ENCODE results near the gene SKI.
"Not testable (repeated sequence)": the region's sequence is repeated elsewhere in the genome, so short reads cannot be mapped to it uniquely, and the experiment has no call there.

SKI gene

DNA sequence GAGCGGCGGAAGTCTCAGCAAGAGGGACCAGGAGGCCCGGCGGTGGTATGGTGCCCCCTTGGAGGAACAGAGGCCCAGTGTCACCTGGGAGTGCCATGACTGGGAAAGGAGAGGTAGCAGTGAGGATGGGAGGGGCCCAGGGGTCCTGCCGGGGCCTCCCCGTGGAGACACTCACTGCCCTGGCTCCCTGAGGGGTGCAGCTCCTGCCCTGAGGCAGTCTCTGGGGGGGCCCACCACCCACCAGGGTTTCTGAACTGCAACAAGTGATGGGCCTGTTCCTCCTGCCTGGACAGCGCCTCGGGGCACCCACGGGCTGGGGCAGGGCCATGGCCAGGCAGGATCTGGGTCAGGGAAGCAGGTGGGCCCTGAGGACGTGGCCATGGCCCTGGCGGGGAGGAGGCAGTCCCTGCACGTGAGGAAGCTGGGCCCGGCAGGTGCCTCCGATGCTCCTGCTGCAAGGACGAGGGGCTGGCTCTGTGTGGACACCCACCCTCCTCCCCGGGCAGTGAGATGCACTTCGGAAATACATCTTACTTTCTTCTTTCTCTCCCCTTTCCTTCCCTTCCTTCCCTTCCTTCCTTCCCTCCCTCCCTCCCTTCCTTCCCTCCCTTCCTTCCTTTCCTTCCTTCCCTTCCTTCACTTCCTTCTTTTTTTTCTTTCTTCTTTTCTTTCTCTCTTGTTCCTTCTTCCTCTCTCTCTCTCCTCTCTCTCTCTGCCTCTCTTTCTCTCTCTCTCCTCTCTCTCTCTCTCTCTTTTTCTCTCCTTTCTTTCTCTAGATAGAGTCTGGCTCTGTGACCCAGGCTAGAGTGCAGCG is 96.6 kb downstream of the SKI start:
- no peak for DNase-seq

DNA sequence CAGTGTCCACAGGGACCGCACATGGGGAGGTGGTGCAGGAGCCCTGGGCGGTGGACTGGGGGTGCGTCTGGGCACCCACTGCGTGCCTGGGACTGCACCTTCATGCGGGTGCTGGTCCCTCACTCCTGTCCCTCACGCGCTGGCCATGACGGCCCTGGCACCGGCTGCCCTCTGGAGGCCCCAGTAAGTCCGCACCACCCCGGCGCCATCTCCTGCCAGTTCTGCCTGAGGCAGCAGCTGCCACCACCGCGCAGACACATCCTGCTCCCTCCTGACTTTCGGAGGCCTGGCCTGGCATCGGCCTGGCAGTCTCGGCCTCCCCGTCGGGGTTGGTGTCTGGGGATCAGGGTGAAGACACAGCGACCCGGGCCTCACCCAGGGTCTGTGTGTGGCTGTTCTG is 98.4 kb downstream of the SKI start:
- DNase-seq = no peak

DNA sequence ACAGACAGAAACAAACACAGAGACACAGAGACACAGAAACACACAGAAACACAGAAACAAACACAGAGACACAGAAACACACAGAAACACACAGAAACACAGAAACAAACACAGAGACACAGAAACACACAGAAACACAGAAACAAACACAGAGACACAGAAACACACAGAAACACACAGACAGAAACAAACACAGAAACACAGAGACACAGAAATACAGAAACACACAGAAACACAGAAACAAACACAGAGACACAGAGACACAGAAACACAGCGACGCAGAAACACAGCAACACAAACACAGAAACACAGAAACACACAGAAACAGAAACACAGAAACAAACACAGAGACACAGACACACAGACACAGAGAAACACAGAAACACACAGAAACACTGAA is 99.0 kb downstream of the SKI start:
- DNase-seq = not testable (repeated sequence)

DNA sequence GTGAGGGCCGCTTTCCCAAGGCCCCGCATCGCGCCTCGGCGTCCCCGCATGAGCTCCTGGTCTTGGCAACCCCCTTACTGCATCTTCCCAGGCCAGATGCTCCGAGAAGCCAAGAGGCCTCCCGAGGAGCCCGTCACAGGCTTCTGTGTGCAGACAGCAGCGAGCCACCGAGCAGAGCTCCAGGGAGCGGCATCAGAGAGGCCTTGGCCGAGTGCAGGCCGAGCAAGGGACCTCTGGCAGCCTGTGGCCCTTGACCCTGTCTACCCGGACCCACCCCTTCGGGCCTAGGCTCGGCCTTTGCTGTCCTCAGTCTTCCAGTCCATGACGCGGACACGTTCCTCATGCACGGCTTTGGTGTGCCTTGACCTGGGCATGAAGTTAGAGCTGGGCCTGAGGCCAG is 99.7 kb downstream of the SKI start:
- no peak for DNase-seq

- no peak for DNase-seq
These were observed 100.7 kb downstream of the SKI start for GRCh38 chr1:2328676-2329455.

DNA sequence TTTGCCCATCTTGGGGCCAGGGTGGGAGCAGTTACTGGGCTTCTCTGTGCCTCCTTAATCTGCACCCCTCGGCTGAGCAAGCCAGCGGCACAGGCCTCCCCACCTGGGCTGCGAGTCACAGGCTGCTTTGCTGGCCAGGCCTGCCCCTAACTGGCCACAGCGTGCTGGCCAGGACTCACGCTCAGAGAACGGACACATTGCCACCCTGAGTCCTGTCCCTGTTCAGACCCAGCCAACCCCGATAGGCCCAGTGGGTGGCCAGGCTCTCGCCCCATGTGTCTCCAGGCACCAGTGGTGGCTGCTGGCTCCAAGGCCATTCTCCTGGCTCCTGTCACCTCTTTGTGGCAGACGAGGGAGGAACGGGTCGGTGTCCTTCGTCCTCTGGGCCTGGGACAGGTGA is 101.9 kb downstream of the SKI start:
- no peak for DNase-seq

GRCh38 chr1:2330519-2331199 is 102.5 kb downstream of the SKI start:
- peak; percentile 96 for DNase-seq

GRCh38 chr1:2331200-2331544 is 103.1 kb downstream of the SKI start:
- DNase-seq = no peak

DNA sequence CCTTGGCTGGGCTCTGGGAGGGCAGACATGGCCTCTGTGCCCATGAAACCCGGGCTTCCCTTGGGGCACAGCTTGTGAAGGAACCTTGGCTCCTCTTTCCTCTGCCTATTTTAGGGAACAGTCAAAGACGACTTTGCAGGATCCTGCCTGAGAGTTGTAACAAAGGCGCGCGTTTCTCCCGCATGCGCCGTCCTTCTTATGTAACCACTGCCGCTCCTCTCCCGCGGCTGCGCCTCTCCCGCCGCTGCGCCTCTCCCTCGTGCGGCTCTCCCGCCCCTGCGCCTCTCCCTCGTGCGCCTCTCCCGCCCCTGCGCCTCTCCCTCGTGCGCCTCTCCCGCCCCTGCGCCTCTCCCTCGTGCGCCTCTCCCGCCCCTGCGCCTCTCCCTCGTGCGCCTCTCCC is 103.5 kb downstream of the SKI start:
- DNase-seq = not testable (repeated sequence)

DNA sequence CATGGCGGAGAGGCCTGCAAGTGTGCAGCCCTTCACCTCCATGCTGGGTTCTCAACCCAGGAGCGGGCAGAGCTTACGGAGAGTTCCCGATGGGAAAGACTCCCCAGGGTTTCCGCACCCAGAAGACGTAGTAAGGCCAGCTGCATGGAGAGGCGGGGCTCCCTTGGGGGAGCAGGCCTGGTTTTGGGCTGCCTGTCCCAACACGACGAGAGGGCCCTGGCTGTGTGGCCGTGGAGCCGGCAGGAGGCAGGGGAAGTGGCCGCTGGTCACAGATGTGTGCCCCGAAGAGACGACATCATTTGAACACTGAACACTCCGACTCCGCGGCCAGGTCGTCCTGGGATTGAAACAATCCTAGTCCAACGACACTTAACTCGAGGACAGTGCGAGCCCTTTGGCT is 106.2 kb downstream of the SKI start:
- no peak for DNase-seq

DNA sequence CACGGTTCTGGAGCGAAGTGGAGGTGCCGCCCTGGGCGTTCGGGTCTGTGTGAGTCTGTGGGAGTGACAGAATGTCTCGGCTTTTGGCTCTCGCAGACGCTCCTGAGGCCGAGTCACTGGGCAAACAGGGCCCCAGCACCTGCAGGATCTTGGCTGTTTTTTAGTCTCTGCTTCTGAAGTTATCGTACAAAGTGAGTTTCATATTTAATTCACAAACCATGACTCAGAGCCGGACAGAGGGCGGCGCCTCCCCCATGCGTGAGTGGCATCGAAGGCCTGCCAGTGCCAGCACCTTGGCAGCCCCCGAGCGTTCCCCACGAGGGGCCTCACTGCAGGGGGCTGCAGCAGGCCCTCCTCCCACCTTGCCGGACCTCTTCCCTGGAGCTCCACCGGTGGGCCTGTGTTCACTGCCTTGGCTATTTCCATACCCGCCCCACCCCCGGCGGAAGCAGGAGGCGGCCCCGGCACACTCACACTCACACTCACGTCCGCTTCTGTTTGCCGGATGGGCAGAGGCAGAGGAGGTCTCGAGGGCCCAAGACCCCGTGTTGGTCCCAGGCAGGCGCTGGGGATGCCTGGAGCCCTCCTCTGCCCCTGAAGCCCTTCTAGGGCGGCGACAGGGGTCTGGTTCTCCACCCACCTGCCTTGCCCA is 106.9 kb downstream of the SKI start:
- DNase-seq = no peak

- no peak for DNase-seq
These were observed 107.8 kb downstream of the SKI start for GRCh38 chr1:2335721-2336455.

DNA sequence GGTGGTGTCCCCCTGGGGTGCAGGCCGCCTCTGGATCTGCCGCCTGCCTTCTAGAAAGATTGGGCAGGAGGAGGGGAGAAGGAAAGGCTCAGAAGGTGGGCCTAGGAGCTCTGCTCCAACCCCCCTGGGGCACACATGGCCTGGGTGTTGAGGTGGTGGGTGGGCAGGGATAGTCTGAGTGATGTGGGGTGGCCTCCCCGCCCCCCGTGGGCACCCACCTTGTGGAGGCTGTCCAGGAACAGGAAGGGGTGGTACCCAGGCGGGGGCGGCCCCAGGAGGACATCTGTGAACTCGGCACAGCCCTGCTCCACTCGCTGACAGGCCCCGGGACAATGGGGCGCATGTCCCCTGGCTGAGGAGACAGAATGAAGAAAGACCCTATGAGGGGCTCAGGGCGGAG is 108.4 kb downstream of the SKI start:
- no peak for DNase-seq

DNA sequence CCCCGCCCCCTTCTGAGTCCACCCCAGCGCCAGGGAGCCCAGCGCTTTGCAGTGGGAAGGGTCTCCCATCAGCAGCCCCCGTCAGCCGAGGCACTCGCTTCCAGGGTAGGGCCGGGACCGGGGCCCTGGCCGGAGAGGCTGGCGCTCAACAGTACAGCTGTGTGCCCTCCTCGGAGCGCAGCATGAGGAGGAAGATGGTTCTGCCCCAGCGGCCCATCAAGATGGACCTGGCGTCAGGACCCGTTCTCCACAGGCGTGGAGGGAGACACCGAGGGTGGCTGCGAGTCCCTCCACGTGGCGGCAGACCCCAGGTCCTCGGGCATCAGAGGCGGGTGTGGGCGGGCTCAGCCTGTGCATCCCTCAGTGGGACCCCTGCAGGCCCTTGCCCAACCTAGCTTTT is 109.0 kb downstream of the SKI start:
- no peak for DNase-seq

- no peak for DNase-seq
These were observed 109.4 kb downstream of the SKI start for GRCh38 chr1:2337501-2337900.

GRCh38 chr1:2339206-2340085 is 111.3 kb downstream of the SKI start:
- DNase-seq = no peak

DNA sequence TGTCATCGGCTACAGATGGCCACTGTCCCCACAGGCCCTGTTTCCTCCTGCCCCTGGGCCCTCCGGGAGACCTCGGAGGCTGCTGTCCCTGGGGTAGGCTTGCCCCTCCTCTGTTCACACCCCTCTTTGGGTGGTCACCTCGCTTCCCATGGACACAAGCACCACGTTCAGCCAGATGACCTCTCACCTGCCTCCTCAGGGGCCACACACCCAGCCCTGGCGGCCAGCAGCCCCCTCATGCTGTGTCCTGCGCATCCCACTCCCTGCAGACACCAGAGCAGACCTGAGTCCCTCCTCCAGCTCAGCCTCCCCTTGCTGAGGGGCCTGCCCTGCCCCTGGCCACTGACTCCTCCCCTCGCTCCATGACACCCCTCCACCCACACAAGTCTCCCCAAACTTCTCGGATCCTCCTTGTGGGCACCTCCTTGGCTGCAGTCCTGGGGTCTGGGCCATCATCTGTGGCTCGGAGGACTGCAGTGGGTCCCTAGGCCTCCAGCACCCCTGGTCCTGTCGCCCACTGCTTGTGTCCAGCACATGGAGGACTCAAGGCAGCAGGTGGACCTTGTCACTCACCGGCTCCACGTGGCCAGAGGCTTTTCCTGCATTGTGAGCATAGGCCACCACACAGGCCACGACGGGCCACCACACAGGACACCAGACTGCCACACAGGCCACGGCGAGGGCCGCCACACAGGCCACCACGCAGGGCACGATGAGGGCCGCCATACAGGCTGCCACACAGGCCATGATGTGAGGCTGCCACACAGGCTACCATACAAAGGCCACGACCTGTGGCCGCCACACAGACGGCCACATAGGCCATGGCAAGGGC is 112.2 kb downstream of the SKI start:
- DNase-seq = no peak

DNA sequence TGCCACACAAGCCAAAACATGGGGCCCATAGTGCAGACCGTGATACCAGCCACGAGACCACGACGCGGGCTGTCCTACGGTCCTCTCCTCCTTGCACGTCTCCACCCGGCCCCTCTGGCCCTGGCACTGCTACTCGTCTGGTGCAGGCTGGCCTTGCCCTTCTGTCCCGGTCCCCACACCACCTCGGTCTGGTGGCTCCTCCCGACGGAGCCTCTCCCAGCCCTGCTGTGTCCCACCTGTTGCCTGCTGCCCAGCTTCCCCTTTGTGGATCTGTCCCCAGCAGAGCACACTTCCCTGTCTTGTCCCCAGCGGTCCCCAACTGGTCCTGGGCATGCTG is 112.8 kb downstream of the SKI start:
- no peak for DNase-seq

GRCh38 chr1:2341706-2342383 is 113.7 kb downstream of the SKI start:
- no peak for DNase-seq
